IPS-18c (cell line): ENCODE results near the gene PRKCH.
"Not testable (repeated sequence)": the region's sequence is repeated elsewhere in the genome, so short reads cannot be mapped to it uniquely, and the experiment has no call there.

Source experiments
- H3K4me3 ChIP-seq: 2 replicates; pipeline ENCODE4 v1.7.0; 2013; ENCODE audit warnings: low read depth, mild to moderate bottlenecking, low read length, moderate library complexity; ENCODE audit not compliant: insufficient read depth
- H3K9me3 ChIP-seq: one replicate; pipeline ENCODE4 v1.6.1; 2013; ENCODE audit warnings: mild to moderate bottlenecking, low read length, moderate library complexity; ENCODE audit not compliant: control insufficient read depth, insufficient read depth

The PRKCH gene

GRCh38 chr14:61394542-61394941, 73.2 kb downstream of the PRKCH start:
- Histone ChIP-seq H3K4me3 (no peak overlapping the region), H3K9me3 (no peaks in the 10 kb centered on the region)

GRCh38 chr14:61395115-61395725, 73.8 kb downstream of the PRKCH start:
- Histone ChIP-seq H3K4me3 (no peak overlapping the region), H3K9me3 (no peaks in the 10 kb centered on the region)

- no peak overlapping the region for H3K4me3 ChIP-seq
Observed at GRCh38 chr14:61396279-61396678, 74.9 kb downstream of the PRKCH start.

GRCh38 chr14:61396694-61397093, 75.3 kb downstream of the PRKCH start:
- Histone ChIP-seq H3K4me3 (no peak overlapping the region), H3K9me3 (no peaks in the 10 kb centered on the region)

More at GRCh38 chr14:61396279-61396678, 74.9 kb downstream of the PRKCH start:
- no peaks in the 10 kb centered on the region for H3K9me3 ChIP-seq

GRCh38 chr14:61397615-61398014, 76.2 kb downstream of the PRKCH start:
- H3K4me3 ChIP-seq = no peak overlapping the region
- H3K9me3 ChIP-seq = no peaks in the 10 kb centered on the region

GRCh38 chr14:61398221-61398620, 76.8 kb downstream of the PRKCH start:
- Histone ChIP-seq H3K4me3 (no peak overlapping the region), H3K9me3 (no peaks in the 10 kb centered on the region)

- H3K9me3 ChIP-seq = no peaks in the 10 kb centered on the region
- H3K4me3 ChIP-seq = no peak overlapping the region
Observed at GRCh38 chr14:61399365-61399764, 78.0 kb downstream of the PRKCH start.

- Histone ChIP-seq H3K4me3 (no peak overlapping the region), H3K9me3 (no peaks in the 10 kb centered on the region)
Observed at GRCh38 chr14:61401461-61401860, 80.1 kb downstream of the PRKCH start.

- no peaks in the 10 kb centered on the region for H3K9me3 ChIP-seq
- H3K4me3 ChIP-seq = no peak overlapping the region
Observed at GRCh38 chr14:61403411-61403810, 82.0 kb downstream of the PRKCH start.

- H3K9me3 ChIP-seq = no peaks in the 10 kb centered on the region
Observed at GRCh38 chr14:61404637-61405036, 83.3 kb downstream of the PRKCH start.

GRCh38 chr14:61406198-61406597, 84.8 kb downstream of the PRKCH start:
- no peak overlapping the region for H3K4me3 ChIP-seq
- no peaks in the 10 kb centered on the region for H3K9me3 ChIP-seq

More at GRCh38 chr14:61404637-61405036, 83.3 kb downstream of the PRKCH start:
- H3K4me3 ChIP-seq = no peak overlapping the region

- H3K4me3 ChIP-seq = no peak overlapping the region
- no peaks in the 10 kb centered on the region for H3K9me3 ChIP-seq
Observed at GRCh38 chr14:61406675-61407074, 85.3 kb downstream of the PRKCH start.

- Histone ChIP-seq H3K9me3 (no peaks in the 10 kb centered on the region), H3K4me3 (no peak overlapping the region)
Observed at GRCh38 chr14:61408498-61408897, 87.1 kb downstream of the PRKCH start.

- no peaks in the 10 kb centered on the region for H3K9me3 ChIP-seq
- H3K4me3 ChIP-seq = no peak overlapping the region
Observed at GRCh38 chr14:61409782-61410181, 88.4 kb downstream of the PRKCH start.

- not testable (repeated sequence) for H3K9me3 ChIP-seq, H3K4me3 ChIP-seq
Observed at GRCh38 chr14:61415934-61416333, 94.6 kb downstream of the PRKCH start.

GRCh38 chr14:61416591-61416990, 95.2 kb downstream of the PRKCH start:
- Histone ChIP-seq H3K9me3 (peaks cover 2% of the 10 kb centered on the region), H3K4me3 (no peak overlapping the region)

- H3K9me3 ChIP-seq = peaks cover 2% of the 10 kb centered on the region
Observed at GRCh38 chr14:61417141-61417540, 95.8 kb downstream of the PRKCH start.

GRCh38 chr14:61417883-61418455, 96.6 kb downstream of the PRKCH start:
- Histone ChIP-seq H3K4me3 (no peak overlapping the region), H3K9me3 (peaks cover 2% of the 10 kb centered on the region)

More at GRCh38 chr14:61417141-61417540, 95.8 kb downstream of the PRKCH start:
- H3K4me3 ChIP-seq = no peak overlapping the region

GRCh38 chr14:61418746-61419145, 97.4 kb downstream of the PRKCH start:
- no peak overlapping the region for H3K4me3 ChIP-seq
- peaks cover 2% of the 10 kb centered on the region for H3K9me3 ChIP-seq
